ENCODE results near the gene BACH2. TPM values are rescaled to one million over a fixed set of nuclear protein-coding genes. Genes with fewer than 3 reads are reported as not detected.

The BACH2 gene
- polyA plus RNA-seq, 1 of the 3 experiments (the other 2 are of a cell fraction): 0.46 TPM

- peak overlapping the region; percentile 1; the same call in 1 of the 2 replicates for H3K9ac ChIP-seq
- H3K27ac ChIP-seq (ENCODE audit: low read depth in 2 of 2, low read length in 1 of 2): peak overlapping the region; percentile 51 to 99
- peak; percentile 79 for TF ChIP-seq GATA2 (CRISPR knock-in tag; IDR thresholded peaks at IDR 0.05)
- peak; percentile 70 for TF ChIP-seq FOXJ3 (CRISPR knock-in tag; IDR thresholded peaks at IDR 0.05)
- peak; percentile 81 for TF ChIP-seq TCF12 (IDR thresholded peaks at IDR 0.05)
- no peak for TF ChIP-seq NRF1 (IDR thresholded peaks at IDR 0.05; ENCODE audit: low read depth, low read length)
- no peak for TF ChIP-seq ELF1 (IDR thresholded peaks at IDR 0.05)
- no peak for TF ChIP-seq GABPA (IDR thresholded peaks at IDR 0.05; ENCODE audit: low read depth)
- TF ChIP-seq PBX3 (IDR thresholded peaks at IDR 0.05): peak; percentile 67
- TF ChIP-seq NFIC (IDR thresholded peaks at IDR 0.05; ENCODE audit: borderline replicate concordance): no peak; the same call in 1 of the 2 replicates
- TF ChIP-seq POLR2AphosphoS5 (IDR thresholded peaks at IDR 0.05; ENCODE audit: low read depth, low read length): peak; percentile 60; the same call in 1 of the 2 replicates
- peak; percentile 35 for TF ChIP-seq RAD21 (IDR thresholded peaks at IDR 0.05; ENCODE audit: low read length)
- TF ChIP-seq MXI1 (IDR thresholded peaks at IDR 0.05; ENCODE audit: low read depth, low read length): 0 out of 2 replicates have a peak, but pooled peaks have one; percentile 10
- peak; percentile 33; the same call in 1 of the 2 replicates for TF ChIP-seq JUND (IDR thresholded peaks at IDR 0.05)
- TF ChIP-seq MEF2A (IDR thresholded peaks at IDR 0.05; ENCODE audit: borderline replicate concordance, low read depth): peak; percentile 20; the same call in 1 of the 2 replicates
- TF ChIP-seq USF2 (IDR thresholded peaks at IDR 0.05; ENCODE audit: borderline replicate concordance, low read depth, low read length): no peak
- TF ChIP-seq MAX (IDR thresholded peaks at IDR 0.05; ENCODE audit: low read depth): 0 out of 2 replicates have a peak, but pooled peaks have one; percentile 7
- TF ChIP-seq EP300 (IDR thresholded peaks at IDR 0.05; ENCODE audit: borderline replicate concordance in 1 of 2, low read depth in 1 of 2, low read length in 1 of 2): peak; percentile 38 to 94; a peak in 2 of 4 replicates
- TF ChIP-seq IRF3 (IDR thresholded peaks at IDR 0.05; ENCODE audit: low read depth, low read length): no peak; the same call in 1 of the 2 replicates
- TF ChIP-seq FOXM1 (IDR thresholded peaks at IDR 0.05; ENCODE audit: low read depth): 0 out of 2 replicates have a peak, but pooled peaks have one; percentile 30
- TF ChIP-seq USF1 (IDR thresholded peaks at IDR 0.05; ENCODE audit: borderline replicate concordance, low read depth): no peak
- 0 out of 2 replicates have a peak, but pooled peaks have one; percentile 26 for TF ChIP-seq TEAD4 (IDR thresholded peaks at IDR 0.05; ENCODE audit: borderline replicate concordance, insufficient read depth)
- no peak for TF ChIP-seq SMC3 (IDR thresholded peaks at IDR 0.05; ENCODE audit: low read depth, low read length)
- TF ChIP-seq RCOR1 (IDR thresholded peaks at IDR 0.05; ENCODE audit: low read length): peak; percentile 79
- peak; percentile 48 for TF ChIP-seq CHD2 (IDR thresholded peaks at IDR 0.05; ENCODE audit: low read length, partially characterized antibody)
- TF ChIP-seq SIN3A (IDR thresholded peaks at IDR 0.05; ENCODE audit: borderline replicate concordance, low read depth, low read length): no peak
- TF ChIP-seq FOSL2 (IDR thresholded peaks at IDR 0.05; ENCODE audit: borderline replicate concordance, low read depth): no peak
- ChIA-PET CTCF (interaction anchor here (0.5 to 11.0 kb wide), 12 partner anchors 11 to 501 kb away, joined by 3 to 114 read pairs (median 4); no protein-coding TSS in a partner anchor), POLR2A (interaction anchor here (0.7 to 3.4 kb wide), 6 partner anchors 8 to 463 kb away, joined by 3 to 30 read pairs (median 8); partner anchors contain the start of gene BACH2)
- no peaks in the 10 kb centered on the region for H4K20me1 ChIP-seq (ENCODE audit: insufficient read depth)
- peak; percentile 54 for DNase-seq
- peak overlapping the region; percentile 7; the same call in 1 of the 2 replicates for H2AFZ ChIP-seq (ENCODE audit: low read depth)
- peaks cover 20 to 31% of the 10 kb centered on the region in 2 experiments; a peak in 3 of 4 replicates for H3K4me1 ChIP-seq (ENCODE audit: control insufficient read depth in 1 of 2, insufficient read depth in 2 of 2, low read depth in 1 of 2, low read length in 1 of 2)
- no peaks in the 10 kb centered on the region for H3K36me3 ChIP-seq (replicated peaks in 1 of 2; ENCODE audit: control insufficient read depth in 1 of 2, insufficient read depth in 2 of 2, low read length in 1 of 2)
- peak overlapping the region in 1 of 2 experiments; percentile 21; a peak in 2 of 4 replicates for H3K4me3 ChIP-seq (ENCODE audit: low read depth in 2 of 2, low read length in 1 of 2)
- H3K9me2 ChIP-seq: no peaks in the 10 kb centered on the region
- peak overlapping the region; percentile 65; the same call in 1 of the 2 replicates for H3K4me2 ChIP-seq
- no peaks in the 10 kb centered on the region for H3K9me3 ChIP-seq
- no peaks in the 10 kb centered on the region for H3K27me3 ChIP-seq (ENCODE audit: insufficient read depth)
- no peaks in the 10 kb centered on the region for H3K79me2 ChIP-seq (ENCODE audit: insufficient read depth)
- H3F3A ChIP-seq (replicated peaks; ENCODE audit: insufficient read depth): peaks cover 4% of the 10 kb centered on the region
- WGBS (ENCODE audit: low lambda C conversion rate): 18% methylated on average over 8 of the region's 8 CpGs
Measured at GRCh38 chr6:89977808-89978748, 318.6 kb downstream of the BACH2 start.

All from SK-N-SH (cell line).